ENCODE results near the gene FUT7. TPM values are rescaled to one million over a fixed set of nuclear protein-coding genes. Genes with fewer than 3 reads are reported as not detected.

The FUT7 gene
- total and polyA plus RNA-seq, 2 of the 13 experiments (the other 11 are each of a cell fraction or from before 2014, with no cell fraction given): 0.05 TPM; not detected in 1

- TF ChIP-seq ATF3 (CRISPR knock-in tag; IDR thresholded peaks at IDR 0.05): no peak
- TF ChIP-seq NR2C2 (CRISPR knock-in tag; IDR thresholded peaks at IDR 0.05; ENCODE audit: borderline replicate concordance): no peak
- no peak for TF ChIP-seq JUND (CRISPR knock-in tag; IDR thresholded peaks at IDR 0.05)
- TF ChIP-seq PRDM15 (CRISPR knock-in tag; IDR thresholded peaks at IDR 0.05): no peak
- no peak for TF ChIP-seq ZNF614 (CRISPR knock-in tag; IDR thresholded peaks at IDR 0.05; ENCODE audit: borderline replicate concordance)
- no peak for TF ChIP-seq JARID2 (CRISPR knock-in tag; IDR thresholded peaks at IDR 0.05; ENCODE audit: insufficient replicate concordance)
- 0 out of 2 replicates have a peak, but pooled peaks have one; percentile 13 for TF ChIP-seq HBP1 (CRISPR knock-in tag; IDR thresholded peaks at IDR 0.05; ENCODE audit: low read depth)
- TF ChIP-seq POGK (CRISPR knock-in tag; conservative IDR thresholded peaks at IDR 0.05): 0 out of 2 replicates have a peak, but pooled peaks have one; percentile 42
- no peak for TF ChIP-seq ATF2 (CRISPR knock-in tag; IDR thresholded peaks at IDR 0.05)
- no peak for TF ChIP-seq TRAFD1 (CRISPR knock-in tag; IDR thresholded peaks at IDR 0.05; ENCODE audit: borderline replicate concordance)
- TF ChIP-seq MEIS1 (CRISPR knock-in tag; IDR thresholded peaks at IDR 0.05; ENCODE audit: borderline replicate concordance): 0 out of 2 replicates have a peak, but pooled peaks have one; percentile 35
- TF ChIP-seq YEATS4 (CRISPR knock-in tag; IDR thresholded peaks at IDR 0.05; ENCODE audit: borderline replicate concordance): no peak
- 0 out of 2 replicates have a peak, but pooled peaks have one; percentile 46 for TF ChIP-seq ZNF224 (CRISPR knock-in tag; IDR thresholded peaks at IDR 0.05)
- no peak for TF ChIP-seq SPEN (CRISPR knock-in tag; IDR thresholded peaks at IDR 0.05; ENCODE audit: low read depth)
- TF ChIP-seq CHD4 (IDR thresholded peaks at IDR 0.05; ENCODE audit: borderline replicate concordance, low read length): no peak
- no peak; the same call in 1 of the 2 replicates for TF ChIP-seq ZNF556 (CRISPR knock-in tag; IDR thresholded peaks at IDR 0.05; ENCODE audit: borderline replicate concordance)
Measured at GRCh38 chr9:136996361-136997292, 35.3 kb downstream of the FUT7 start, which contains the start of gene CLIC3 (continued).
